CD14-positive monocyte (primary cell): Measurements from ENCODE around the gene FKBP4. TPM values are rescaled to one million over a fixed set of nuclear protein-coding genes. Genes with fewer than 3 reads are reported as not detected.

Source experiments
- DNase-seq, 3 donors: peaks; one replicate each; pipeline ENCODE4 v3.0.0-alpha.2; 2011 to 2022
- H2AFZ ChIP-seq: 2 replicates; pipeline ENCODE4 v1.6.0; 2012; ENCODE audit warnings: mild to moderate bottlenecking, low read depth, low read length, inconsistent platforms; ENCODE audit not compliant: insufficient read depth, poor library complexity, severe bottlenecking
- H3K27ac ChIP-seq, 2 donors: 1 replicate in 1 of 2; 2 replicates in 1 of 2; pipeline ENCODE4 v1.5.1; 2012 to 2013; ENCODE audit warnings: low read length in 2 of 2, control low read depth in 1 of 2, inconsistent platforms in 1 of 2, low read depth in 1 of 2, mild to moderate bottlenecking in 1 of 2
- H3K27me3 ChIP-seq, 2 donors: one replicate each; pipeline versions ENCODE4 v1.6.0 to v1.6.1; 2011 to 2013; ENCODE audit warnings: low read length in 2 of 2; ENCODE audit not compliant: control insufficient read depth in 2 of 2, insufficient read depth in 2 of 2
- H3K36me3 ChIP-seq, 2 donors: replicated peaks in 1 of 2; 1 replicate in 1 of 2; 2 replicates in 1 of 2; pipeline versions ENCODE4 v1.5.1 to v1.6.1; 2012 to 2013; ENCODE audit warnings: low read length in 2 of 2, control low read depth in 1 of 2, inconsistent platforms in 1 of 2, mild to moderate bottlenecking in 1 of 2; ENCODE audit not compliant: insufficient read depth in 2 of 2, control insufficient read depth in 1 of 2
- H3K4me1 ChIP-seq, 2 donors: 1 replicate in 1 of 2; 2 replicates in 1 of 2; pipeline versions ENCODE4 v1.5.1 to v1.6.1; 2012 to 2013; ENCODE audit warnings: low read length in 2 of 2, control low read depth in 1 of 2, inconsistent platforms in 1 of 2, mild to moderate bottlenecking in 1 of 2, moderate library complexity in 1 of 2; ENCODE audit not compliant: insufficient read depth in 2 of 2, control insufficient read depth in 1 of 2
- H3K4me2 ChIP-seq: replicated peaks from 2 replicates; pipeline ENCODE3; 2012; ENCODE audit warnings: low read length, moderate library complexity, mild to moderate bottlenecking; ENCODE audit not compliant: poor library complexity, severe bottlenecking; ENCODE audit errors: extremely low read depth
- H3K4me3 ChIP-seq, 3 experiments: fragments of 200-600 bp in 1 of 3; sonication (generic) in 1 of 3; replicated peaks in 1 of 3; 1 replicate in 2 of 3; 2 replicates in 1 of 3; pipeline ENCODE4 v1.5.1; 2011 to 2013; ENCODE audit warnings: low read length in 3 of 3, mild to moderate bottlenecking in 3 of 3, control low read depth in 2 of 3, low read depth in 2 of 3, inconsistent platforms in 1 of 3, moderate library complexity in 1 of 3
- H3K79me2 ChIP-seq: 2 replicates; pipeline ENCODE4 v1.6.0; 2012; ENCODE audit warnings: mild to moderate bottlenecking, control low read depth, inconsistent platforms, low read length, moderate library complexity; ENCODE audit not compliant: insufficient read depth
- H3K9ac ChIP-seq: 2 replicates; pipeline ENCODE4 v1.6.0; 2017; ENCODE audit warnings: low read length, mild to moderate bottlenecking; ENCODE audit not compliant: insufficient read depth, poor library complexity, severe bottlenecking
- H3K9me3 ChIP-seq, 2 donors: replicated peaks in 1 of 2; 1 replicate in 1 of 2; 2 replicates in 1 of 2; pipeline versions ENCODE4 v1.5.1 to v1.6.1; 2012 to 2013; ENCODE audit warnings: low read length in 2 of 2, control low read depth in 1 of 2; ENCODE audit not compliant: control insufficient read depth in 1 of 2, insufficient read depth in 1 of 2
- H4K20me1 ChIP-seq: 2 replicates; pipeline ENCODE4 v1.6.0; 2012; ENCODE audit warnings: mild to moderate bottlenecking, low read length, control low read depth, moderate library complexity; ENCODE audit not compliant: insufficient read depth
- H3K27ac Mint-ChIP-seq, 7 donors: one replicate each; pipeline ENCODE4 v1.8.0; 2020; ENCODE audit warnings: mild to moderate bottlenecking in 7 of 7, mixed read lengths in 7 of 7, moderate library complexity in 6 of 7, inconsistent platforms in 2 of 7
- H3K27me3 Mint-ChIP-seq, 3 donors: one replicate each; pipeline ENCODE4 v1.8.0; 2021 to 2022; ENCODE audit warnings: low read depth in 3 of 3, mild to moderate bottlenecking in 3 of 3, mixed read lengths in 3 of 3, moderate library complexity in 3 of 3, inconsistent platforms in 1 of 3
- H3K36me3 Mint-ChIP-seq, 2 donors: one replicate each; pipeline ENCODE4 v1.8.0; 2020; ENCODE audit warnings: mixed read lengths in 2 of 2, inconsistent platforms in 1 of 2, mild to moderate bottlenecking in 1 of 2
- H3K4me1 Mint-ChIP-seq: one replicate; pipeline ENCODE4 v1.8.0; 2020; ENCODE audit warnings: mild to moderate bottlenecking, mixed read lengths
- H3K4me3 Mint-ChIP-seq, 2 donors: one replicate each; pipeline ENCODE4 v1.8.0; 2020; ENCODE audit warnings: mild to moderate bottlenecking in 2 of 2, mixed read lengths in 2 of 2, moderate library complexity in 1 of 2
- H3K9me3 Mint-ChIP-seq, 7 donors: one replicate each; pipeline ENCODE4 v1.8.0; 2020 to 2022; ENCODE audit warnings: mixed read lengths in 7 of 7, mild to moderate bottlenecking in 6 of 7, moderate library complexity in 6 of 7, inconsistent platforms in 2 of 7
- CTCF ChIP-seq: fragments of 200-600 bp; IDR thresholded peaks from one replicate; pipeline ENCODE4 v1.8.0; 2022; ENCODE audit warnings: antibody characterized with exemption, mild to moderate bottlenecking
- WGBS: methylation state at CpG from one replicate; pipeline ENCODE4 v1.1.5; 2013; ENCODE audit warnings: missing lambda C conversion rate; ENCODE audit not compliant: insufficient coverage; 5-methylcytosine and 5-hydroxymethylcytosine counted together
- intact Hi-C, 2 donors: fragments of 100-400 bp; cut with micrococcal nuclease; formaldehyde crosslinking; loops; one replicate each; pipeline versions ENCODE4 v1.15.0 to v1.15.1; 2023
- polyA plus RNA-seq, 3 donors: library from polyadenylated mRNA; depleted of rRNA in 1 of 3; unstranded in 2 of 3; stranded (reverse) in 1 of 3; fragments of 300-500 nt in 2 of 3; fragments of >200 nt in 1 of 3; fragmentation: Illumina TruSeq in 2 of 3; gene quantifications; 1 replicate in 2 of 3; 2 replicates in 1 of 3; pipeline ENCODE4 v1.2.3, GENCODE V29; 2012 to 2021

Gene FKBP4
- polyA plus RNA-seq, 3 donors = 19.3 to 22.1 (median 20.1) TPM

- no peak overlapping the region for H3K4me3 Mint-ChIP-seq
- H3K27me3 Mint-ChIP-seq = peaks cover 14 to 27% (median 24%) of the 10 kb centered on the region in 3 donors
- peaks cover 0 to 3% (median 0%) of the 10 kb centered on the region in 7 donors for H3K9me3 Mint-ChIP-seq
- Histone ChIP-seq H3K4me1 (no peaks in the 10 kb centered on the region), H3K79me2 (no peaks in the 10 kb centered on the region), H3K27me3 (peaks cover 0 to 13% of the 10 kb centered on the region in 2 donors), H3K36me3 (no peaks in the 10 kb centered on the region), H3K4me2 (no peak overlapping the region), H3K9me3 (no peaks in the 10 kb centered on the region), H2AFZ (no peak overlapping the region), H3K9ac (no peak overlapping the region), H3K4me3 (no peak overlapping the region), H3K27ac (no peak overlapping the region), H4K20me1 (no peaks in the 10 kb centered on the region)
- H3K4me1 Mint-ChIP-seq = peaks cover 4% of the 10 kb centered on the region
- DNase-seq = no peak
- no peak for TF ChIP-seq CTCF
- no peak overlapping the region for H3K27ac Mint-ChIP-seq
- intact Hi-C loops = no loop called here
- no peaks in the 10 kb centered on the region for H3K36me3 Mint-ChIP-seq
Measured at GRCh38 chr12:2754208-2754607, 40.6 kb upstream of the FKBP4 start.

GRCh38 chr12:2756756-2757155 lies 38.0 kb upstream of the FKBP4 start:
- no CpG with 5 or more reads among the region's 5 CpGs for WGBS
- peaks cover 4% of the 10 kb centered on the region for H3K4me1 Mint-ChIP-seq
- intact Hi-C loops = no loop called here
- no peaks in the 10 kb centered on the region for H4K20me1 ChIP-seq
- H3K4me3 Mint-ChIP-seq = no peak overlapping the region
- no peaks in the 10 kb centered on the region for H3K36me3 ChIP-seq
- no peak for TF ChIP-seq CTCF
- peaks cover 12 to 26% (median 19%) of the 10 kb centered on the region in 3 donors for H3K27me3 Mint-ChIP-seq
- no peaks in the 10 kb centered on the region for H3K9me3 ChIP-seq
- H2AFZ ChIP-seq = no peak overlapping the region
- H3K79me2 ChIP-seq = no peaks in the 10 kb centered on the region
- no peak overlapping the region for H3K9ac ChIP-seq
- no peak overlapping the region for H3K27ac Mint-ChIP-seq
- no peaks in the 10 kb centered on the region for H3K36me3 Mint-ChIP-seq
- H3K27ac ChIP-seq = no peak overlapping the region
- no peak for DNase-seq
- H3K27me3 ChIP-seq = peaks cover 0 to 9% of the 10 kb centered on the region in 2 donors
- H3K4me3 ChIP-seq = no peak overlapping the region
- H3K4me1 ChIP-seq = no peaks in the 10 kb centered on the region
- H3K4me2 ChIP-seq = no peak overlapping the region
- peaks cover 0 to 3% (median 0%) of the 10 kb centered on the region in 7 donors for H3K9me3 Mint-ChIP-seq
